Ascending aorta (tissue), 2 donors: ENCODE measurements around the gene KCTD18. TPM values are rescaled to one million over a fixed set of nuclear protein-coding genes. Genes with fewer than 3 reads are reported as not detected.

Experiments used
- DNase-seq, 2 donors: peaks; one replicate each; pipeline ENCODE4 v3.0.0-alpha.2; 2019; ENCODE audit warnings: low spot score in 2 of 2
- H3K27ac ChIP-seq, 2 donors: fragments of 200-600 bp; sonication (generic); one replicate each; pipeline ENCODE4 v1.5.1; 2016 to 2017; ENCODE audit warnings: mild to moderate bottlenecking in 1 of 2
- H3K27me3 ChIP-seq: fragments of 200-600 bp; sonication (generic); one replicate; pipeline ENCODE4 v1.5.1; 2017
- H3K36me3 ChIP-seq, 2 donors: fragments of 200-600 bp; sonication (generic); one replicate each; pipeline ENCODE4 v1.5.1; 2016
- H3K4me1 ChIP-seq, 2 donors: fragments of 200-600 bp; sonication (generic); one replicate each; pipeline ENCODE4 v1.5.1; 2016 to 2017; ENCODE audit warnings: mild to moderate bottlenecking in 1 of 2
- H3K4me3 ChIP-seq, 2 donors: fragments of 200-600 bp; sonication (generic); one replicate each; pipeline ENCODE4 v1.5.1; 2016 to 2017; ENCODE audit warnings: mild to moderate bottlenecking in 1 of 2
- H3K9me3 ChIP-seq, 2 donors: fragments of 200-600 bp; sonication (generic); one replicate each; pipeline ENCODE4 v1.5.1; 2016
- intact Hi-C: fragments of 100-400 bp; cut with DNase I; formaldehyde crosslinking; loops from one replicate; pipeline ENCODE4 v1.15.1; 2023
- total RNA-seq: library from RNA; depleted of rRNA; stranded (reverse); fragments of >200 nt; gene quantifications from one replicate; pipeline ENCODE4 v1.1.0, GENCODE V29; 2016
- TF ChIP-seq, protein P1 (sequence below), 3 experiments: fragments of 200-600 bp in 2 of 3; fragments of 450-650 bp in 1 of 3; sonication (generic) in 2 of 3; IDR thresholded peaks; one replicate each; pipeline ENCODE4 v1.5.1; 2016 to 2019; ENCODE audit warnings: antibody characterized with exemption in 3 of 3, mild to moderate bottlenecking in 1 of 3, moderate library complexity in 1 of 3

Gene KCTD18
- total RNA-seq, 1 donor from 2014 or later: 17.9 TPM

DNA sequence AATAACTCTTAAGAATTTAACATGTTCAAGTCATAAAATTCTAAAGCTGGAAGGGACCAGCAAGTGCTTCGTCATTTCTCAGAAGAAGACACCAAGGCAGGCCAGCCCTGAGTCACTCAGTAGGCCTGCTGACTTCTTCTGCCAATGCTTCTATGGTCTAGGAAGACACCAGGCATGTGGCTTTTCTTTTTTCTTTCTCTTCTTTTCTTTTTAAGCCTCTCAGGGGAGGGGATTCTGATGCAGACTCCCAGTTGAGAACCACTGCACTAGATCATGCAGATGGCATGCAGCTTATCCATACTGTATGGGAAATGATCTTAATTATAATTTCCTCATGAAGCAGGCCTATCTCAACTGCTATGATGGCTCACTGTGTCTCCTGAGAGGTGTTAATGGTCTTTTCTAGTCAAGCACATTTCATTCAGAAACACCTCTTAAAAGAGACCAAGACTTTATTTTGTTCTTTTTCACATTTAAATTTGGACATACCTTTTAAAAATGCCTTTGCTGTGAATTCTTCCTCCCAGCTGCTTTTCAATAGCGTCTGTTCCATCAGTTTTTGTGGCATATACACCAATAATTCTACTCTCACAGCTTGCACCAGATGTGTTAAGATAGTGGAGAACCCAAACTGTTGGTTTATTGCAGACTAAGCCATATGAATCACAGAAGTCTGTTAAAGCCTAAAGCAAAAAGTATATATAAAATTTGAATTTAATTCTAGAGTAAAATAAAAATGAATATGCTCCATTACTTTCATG, 11.3 kb downstream of the KCTD18 start:
- no peaks in the 10 kb centered on the region for H3K4me1 ChIP-seq
- no peak for DNase-seq
- intact Hi-C loops: no loop called here
- H3K9me3 ChIP-seq: no peaks in the 10 kb centered on the region
- H3K4me3 ChIP-seq: no peak overlapping the region
- peaks cover 22 to 44% of the 10 kb centered on the region in 2 donors for H3K36me3 ChIP-seq
- no peak overlapping the region for H3K27ac ChIP-seq
- TF ChIP-seq, protein P1, sequence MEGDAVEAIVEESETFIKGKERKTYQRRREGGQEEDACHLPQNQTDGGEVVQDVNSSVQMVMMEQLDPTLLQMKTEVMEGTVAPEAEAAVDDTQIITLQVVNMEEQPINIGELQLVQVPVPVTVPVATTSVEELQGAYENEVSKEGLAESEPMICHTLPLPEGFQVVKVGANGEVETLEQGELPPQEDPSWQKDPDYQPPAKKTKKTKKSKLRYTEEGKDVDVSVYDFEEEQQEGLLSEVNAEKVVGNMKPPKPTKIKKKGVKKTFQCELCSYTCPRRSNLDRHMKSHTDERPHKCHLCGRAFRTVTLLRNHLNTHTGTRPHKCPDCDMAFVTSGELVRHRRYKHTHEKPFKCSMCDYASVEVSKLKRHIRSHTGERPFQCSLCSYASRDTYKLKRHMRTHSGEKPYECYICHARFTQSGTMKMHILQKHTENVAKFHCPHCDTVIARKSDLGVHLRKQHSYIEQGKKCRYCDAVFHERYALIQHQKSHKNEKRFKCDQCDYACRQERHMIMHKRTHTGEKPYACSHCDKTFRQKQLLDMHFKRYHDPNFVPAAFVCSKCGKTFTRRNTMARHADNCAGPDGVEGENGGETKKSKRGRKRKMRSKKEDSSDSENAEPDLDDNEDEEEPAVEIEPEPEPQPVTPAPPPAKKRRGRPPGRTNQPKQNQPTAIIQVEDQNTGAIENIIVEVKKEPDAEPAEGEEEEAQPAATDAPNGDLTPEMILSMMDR (IDR thresholded peaks at IDR 0.05): no peak
- H3K27me3 ChIP-seq: no peaks in the 10 kb centered on the region

DNA sequence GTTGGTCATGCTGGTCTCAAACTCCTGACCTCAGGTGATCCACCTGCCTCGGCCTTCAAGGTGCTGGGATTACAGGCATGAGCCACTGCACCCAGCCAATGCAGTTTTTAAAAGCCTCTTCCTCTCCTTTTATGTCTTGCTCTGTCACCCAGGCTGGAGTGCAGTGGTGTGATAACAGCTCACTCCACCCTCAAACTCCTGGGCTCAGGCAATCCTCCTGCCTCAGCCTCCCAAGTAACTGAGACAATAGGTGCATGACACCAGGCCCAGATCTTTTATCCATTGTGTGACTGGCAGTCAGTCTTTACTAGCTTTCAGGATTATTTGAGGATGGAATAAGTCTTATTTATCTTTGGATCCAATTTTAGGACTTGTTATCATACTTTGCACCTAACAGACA, 13.2 kb downstream of the KCTD18 start:
- TF ChIP-seq, protein P1 (IDR thresholded peaks at IDR 0.05): no peak
- intact Hi-C loops: no loop called here
- H3K4me1 ChIP-seq: no peaks in the 10 kb centered on the region

DNA sequence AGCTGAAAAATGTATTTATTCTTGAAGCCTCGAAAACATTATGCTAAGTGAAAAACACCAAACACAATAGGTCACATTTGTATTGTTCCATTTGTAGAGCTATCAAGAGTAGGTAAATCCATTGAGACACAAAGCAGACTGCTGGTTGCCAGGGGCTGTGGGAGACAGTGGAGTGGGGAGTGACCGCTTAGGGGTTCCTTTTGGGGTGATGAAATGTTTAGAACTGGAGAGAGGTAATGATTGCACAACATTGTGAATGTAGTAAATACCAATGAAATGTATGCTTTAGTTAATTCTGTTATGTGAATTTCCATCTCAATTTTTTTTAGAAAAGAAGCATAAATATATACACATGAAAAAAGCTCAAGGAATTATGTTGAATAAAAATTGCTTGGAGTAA, 15.8 kb downstream of the KCTD18 start:
- Histone ChIP-seq H3K9me3 (no peaks in the 10 kb centered on the region), H3K27ac (no peak overlapping the region), H3K36me3 (peaks cover 49 to 78% of the 10 kb centered on the region in 2 donors), H3K27me3 (no peaks in the 10 kb centered on the region), H3K4me3 (no peak overlapping the region), H3K4me1 (no peaks in the 10 kb centered on the region)
- intact Hi-C loops: no loop called here
- TF ChIP-seq, protein P1 (IDR thresholded peaks at IDR 0.05): no peak
- no peak for DNase-seq

More for the DNA sequence above, 13.2 kb downstream of the KCTD18 start:
- Histone ChIP-seq H3K27ac (no peak overlapping the region), H3K27me3 (no peaks in the 10 kb centered on the region), H3K36me3 (peaks cover 28 to 55% of the 10 kb centered on the region in 2 donors), H3K9me3 (no peaks in the 10 kb centered on the region), H3K4me3 (no peak overlapping the region)
- DNase-seq: no peak

DNA sequence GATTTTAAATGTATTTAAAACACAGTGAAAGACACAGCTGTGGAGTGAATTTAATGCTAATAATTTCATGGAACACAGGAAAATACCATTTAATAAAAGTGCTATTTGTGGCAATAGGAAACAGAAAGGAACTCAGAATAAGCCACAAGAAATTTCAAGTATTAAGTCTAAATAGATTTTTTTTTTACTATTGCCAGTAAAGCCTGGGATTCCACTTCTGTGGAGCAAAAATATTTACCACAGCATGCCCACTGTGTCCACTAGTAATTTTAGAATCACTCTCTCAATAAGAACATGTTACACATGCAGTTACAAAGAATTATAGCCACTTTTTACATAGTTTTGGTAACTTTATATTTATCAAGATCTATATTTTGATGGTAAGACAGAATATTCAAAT, 17.2 kb downstream of the KCTD18 start:
- intact Hi-C loops: no loop called here
- no peaks in the 10 kb centered on the region for H3K27me3 ChIP-seq
- H3K9me3 ChIP-seq: no peaks in the 10 kb centered on the region
- H3K36me3 ChIP-seq: peaks cover 43 to 71% of the 10 kb centered on the region in 2 donors
- no peak for DNase-seq
- no peak overlapping the region for H3K4me3 ChIP-seq
- H3K27ac ChIP-seq: no peak overlapping the region
- TF ChIP-seq, protein P1 (IDR thresholded peaks at IDR 0.05): no peak
- H3K4me1 ChIP-seq: no peaks in the 10 kb centered on the region

DNA sequence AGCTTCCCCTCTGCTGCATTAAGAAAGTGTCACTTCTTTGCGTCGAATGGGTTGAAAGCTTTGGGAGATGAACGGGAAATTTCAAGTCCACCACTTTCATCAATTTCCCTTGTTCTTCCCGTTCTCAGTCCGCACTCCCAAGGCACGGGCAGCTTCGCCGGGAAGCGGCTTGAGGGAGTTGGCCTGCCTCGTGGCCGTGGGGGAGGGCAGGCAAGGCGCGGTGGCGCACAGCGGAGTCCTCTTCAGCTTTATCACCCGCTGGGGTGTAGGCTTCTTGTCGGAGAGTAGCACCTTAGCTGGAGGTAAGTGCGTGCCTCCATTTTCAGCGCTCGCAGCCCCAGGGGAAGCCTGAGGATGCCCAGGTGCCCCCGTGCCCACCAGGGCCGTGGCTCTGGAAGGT, 19.9 kb downstream of the KCTD18 start:
- H3K27me3 ChIP-seq: no peaks in the 10 kb centered on the region
- no peaks in the 10 kb centered on the region for H3K4me1 ChIP-seq
- H3K36me3 ChIP-seq: peaks cover 34 to 49% of the 10 kb centered on the region in 2 donors
- no peaks in the 10 kb centered on the region for H3K9me3 ChIP-seq
- no peak for DNase-seq
- intact Hi-C loops: no loop called here
- H3K4me3 ChIP-seq: no peak overlapping the region
- TF ChIP-seq, protein P1 (IDR thresholded peaks at IDR 0.05): no peak
- H3K27ac ChIP-seq: no peak overlapping the region
